Cardiac septum (tissue), 1 donor: ENCODE measurements around the gene LDLRAD3. TPM values are rescaled to one million over a fixed set of nuclear protein-coding genes. Genes with fewer than 3 reads are reported as not detected.

Experiments
- DNase-seq: peaks from one replicate; pipeline ENCODE4 v3.0.0-alpha.2; 2020; ENCODE audit warnings: low spot score
- intact Hi-C: fragments of 100-400 bp; cut with DNase I; formaldehyde crosslinking; loops from one replicate; pipeline ENCODE4 v1.14.0; 2022
- total RNA-seq: library from RNA; stranded (reverse); fragmentation: NEBNext Ultra II Directional; extraction: Animal tissue kit (Norgen Biotek cat#: 25700); gene quantifications from one replicate; pipeline ENCODE4 v1.2.1, GENCODE V29; 2021
- donor health status: DM: no; HTN: no; CAD: no.

LDLRAD3 gene
- total RNA-seq, 1 donor from 2014 or later, result 4.4 TPM

DNA sequence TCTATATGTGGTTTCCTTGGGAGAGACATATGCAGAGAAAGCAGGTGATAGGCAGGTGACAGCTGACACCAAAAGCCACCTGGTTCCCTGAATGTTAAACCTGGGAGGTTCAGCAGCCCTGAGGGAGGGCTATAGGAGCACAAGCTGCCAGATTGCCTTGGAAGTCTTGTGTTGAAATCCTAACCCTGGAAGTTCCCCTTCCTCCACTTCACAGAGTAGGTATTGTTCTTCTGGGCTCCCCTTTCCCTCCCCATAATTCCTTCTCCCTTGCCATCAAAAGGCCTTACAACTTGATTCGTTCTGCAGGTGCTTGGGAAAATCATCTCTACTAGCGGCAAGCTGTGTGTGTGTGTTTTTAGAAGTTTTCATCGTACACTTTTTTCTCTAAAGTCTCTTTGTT lies 5.4 kb downstream of the LDLRAD3 start:
- no peak for DNase-seq
- intact Hi-C loops, result loop anchor here (10.0 kb wide), 1 partner anchor 334 kb away; the partner anchor contains the start of gene FJX1

DNA sequence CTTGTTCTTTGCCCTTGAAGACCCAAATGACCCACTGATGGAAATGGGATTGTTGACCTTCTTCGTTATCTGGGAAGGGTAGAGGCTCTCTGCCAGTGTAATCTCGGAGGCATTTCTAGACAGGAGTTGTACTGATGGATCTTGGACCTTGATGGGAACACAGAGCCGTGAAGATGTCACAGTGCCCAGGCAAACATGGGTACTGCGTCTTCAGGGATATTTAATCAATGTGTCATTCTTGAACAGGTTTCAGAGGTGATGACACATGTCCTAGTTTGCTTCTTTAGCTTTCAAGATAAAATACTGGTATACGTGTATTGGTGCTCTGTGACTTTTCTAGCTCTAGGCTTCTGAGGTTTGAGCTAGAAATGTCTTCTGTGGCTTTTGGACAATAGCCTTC lies 6.2 kb downstream of the LDLRAD3 start:
- intact Hi-C loops, result no loop called here
- DNase-seq, result no peak

DNA sequence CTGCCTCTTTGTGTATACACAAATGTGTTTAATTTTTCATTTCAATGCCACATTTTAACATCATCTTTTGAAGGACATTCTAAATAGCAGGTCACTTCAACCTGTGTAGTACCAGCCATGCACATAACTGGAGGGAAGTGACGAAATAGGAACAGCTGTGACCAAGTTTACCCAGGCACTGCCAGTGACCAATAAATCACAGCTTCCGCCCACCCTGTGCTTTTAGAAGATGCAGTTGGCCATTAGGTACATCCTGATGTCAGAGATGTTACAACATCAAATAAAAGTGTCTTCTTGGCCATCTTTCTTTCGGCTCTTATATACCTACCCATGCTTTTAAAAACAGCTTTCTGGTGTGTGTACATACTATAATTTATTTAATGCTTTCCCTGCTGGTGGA lies 7.8 kb downstream of the LDLRAD3 start:
- DNase-seq, result no peak
- intact Hi-C loops, result no loop called here

DNA sequence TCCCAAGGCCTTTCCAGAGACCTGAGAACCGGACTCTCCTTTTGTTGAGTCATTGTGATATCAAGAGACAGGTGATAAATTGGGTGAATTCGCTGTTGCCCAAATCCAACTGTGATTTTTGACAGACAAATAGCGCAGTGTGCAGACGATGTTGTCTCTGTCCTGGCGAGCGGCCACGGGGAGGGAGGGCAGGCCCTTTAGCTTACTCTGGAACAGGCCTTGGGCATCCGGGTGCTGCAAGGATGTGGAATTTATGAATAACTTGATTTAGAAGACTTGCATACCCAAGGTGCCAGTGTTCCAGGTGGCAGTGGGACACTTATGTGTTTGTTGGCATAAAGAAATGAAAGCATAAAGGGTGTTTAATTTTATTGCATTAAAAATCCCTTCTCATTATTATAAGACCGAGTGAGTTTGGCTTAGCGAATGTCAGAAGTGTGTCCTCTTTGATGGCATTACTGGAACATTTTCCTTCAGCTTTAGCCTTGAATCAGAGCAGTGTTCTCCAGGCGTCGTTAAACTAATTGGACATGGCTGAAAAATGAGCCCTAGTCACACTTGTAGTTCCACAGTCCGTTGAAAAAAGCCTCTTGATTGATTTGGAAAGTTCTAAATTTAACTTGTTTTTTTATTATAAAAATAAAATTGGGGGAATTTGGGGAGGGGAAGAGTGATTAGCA lies 9.4 kb downstream of the LDLRAD3 start:
- intact Hi-C loops, result no loop called here
- DNase-seq, result no peak

DNA sequence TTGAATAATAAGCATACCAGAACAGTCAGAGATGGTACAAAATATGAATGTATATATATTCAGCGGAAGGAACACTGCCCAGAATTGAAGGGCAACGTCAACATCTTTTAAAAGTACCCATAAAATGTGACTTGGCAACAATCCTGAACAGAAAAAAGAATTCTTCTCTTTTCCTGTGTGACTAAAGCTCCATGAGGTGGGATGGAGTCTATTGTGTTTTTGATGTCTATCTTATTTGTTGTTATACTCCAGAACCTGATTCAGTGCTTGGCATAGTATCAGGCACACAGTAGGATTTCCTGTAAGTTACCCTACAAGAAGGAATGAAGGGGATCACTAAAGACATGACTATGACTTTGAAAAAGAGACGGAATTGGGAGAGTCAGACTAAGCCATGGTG lies 10.3 kb downstream of the LDLRAD3 start:
- no peak for DNase-seq
- intact Hi-C loops, result no loop called here

DNA sequence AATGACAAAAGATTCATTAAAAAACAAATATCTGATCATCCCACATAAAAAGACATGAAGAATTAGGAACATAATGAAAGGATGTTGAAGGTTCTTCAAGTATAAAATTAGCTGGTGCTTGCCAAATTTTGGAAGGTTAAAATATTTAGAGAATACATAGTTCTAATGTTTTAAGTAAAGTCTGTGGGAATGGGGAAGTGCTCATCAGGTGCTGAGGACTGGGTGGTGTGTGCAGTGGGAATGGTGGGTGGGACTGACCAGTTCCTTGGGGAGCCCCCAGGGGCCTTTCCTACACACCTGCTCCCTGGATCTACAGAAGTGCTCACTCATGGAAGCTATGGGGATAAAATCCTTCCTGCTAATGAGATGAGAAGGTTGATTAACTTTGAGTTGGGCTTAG lies 11.8 kb downstream of the LDLRAD3 start:
- intact Hi-C loops, result no loop called here
- no peak for DNase-seq

DNA sequence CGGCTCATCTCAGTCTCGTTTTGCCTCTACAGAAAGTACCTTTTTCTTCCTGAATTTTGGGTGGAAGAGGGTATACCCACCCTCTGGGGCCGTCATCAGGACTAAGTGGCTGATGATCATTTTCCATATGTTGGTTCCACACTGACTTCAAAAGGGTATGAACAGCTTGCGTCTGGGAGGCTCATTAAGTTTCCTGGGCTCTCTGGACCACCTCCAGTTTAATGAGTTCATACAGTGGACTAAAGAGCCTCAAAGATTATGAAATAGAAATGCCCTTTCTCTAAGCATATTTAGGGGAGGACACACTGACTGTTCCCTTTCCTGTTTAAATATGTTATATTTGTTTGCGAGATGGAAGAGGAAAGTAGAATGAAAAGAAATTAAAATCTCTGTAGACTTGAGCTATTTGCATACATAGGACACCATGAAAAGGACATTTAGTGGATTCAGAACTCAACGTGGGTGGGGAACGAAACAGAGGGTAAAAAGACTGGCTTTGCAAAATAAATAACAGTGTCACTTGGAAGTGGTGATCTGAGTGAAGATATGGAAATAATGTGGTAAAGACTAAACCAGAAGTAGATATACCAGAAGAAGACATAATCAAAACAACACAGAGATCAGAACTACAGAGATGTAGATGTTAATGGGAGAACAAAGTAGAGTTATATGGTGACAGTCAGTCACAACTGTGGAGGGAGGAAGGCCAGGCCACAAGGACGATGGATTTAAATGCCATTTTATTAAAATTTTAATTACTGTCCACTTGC lies 18.7 kb downstream of the LDLRAD3 start:
- intact Hi-C loops, result no loop called here
- DNase-seq, result no peak

DNA sequence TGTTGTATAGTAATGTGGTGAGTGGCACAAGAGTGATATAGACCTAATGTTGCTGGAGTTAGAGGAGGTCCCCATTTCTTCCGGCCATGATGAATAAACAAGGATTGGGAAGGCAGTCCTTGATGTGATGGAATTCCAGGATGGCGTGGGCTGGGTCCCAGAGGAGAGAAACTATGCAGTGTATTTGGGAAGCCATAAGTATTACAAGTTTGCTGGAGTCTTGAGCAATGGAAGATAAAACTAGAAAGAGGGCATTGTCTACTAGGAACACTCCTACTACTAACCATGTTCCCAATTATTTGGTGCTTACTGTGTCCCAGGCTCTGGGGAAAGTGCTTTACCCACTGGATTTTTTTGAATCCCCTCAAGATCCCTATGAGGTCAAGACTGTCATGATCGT lies 20.0 kb downstream of the LDLRAD3 start:
- intact Hi-C loops, result no loop called here

DNA sequence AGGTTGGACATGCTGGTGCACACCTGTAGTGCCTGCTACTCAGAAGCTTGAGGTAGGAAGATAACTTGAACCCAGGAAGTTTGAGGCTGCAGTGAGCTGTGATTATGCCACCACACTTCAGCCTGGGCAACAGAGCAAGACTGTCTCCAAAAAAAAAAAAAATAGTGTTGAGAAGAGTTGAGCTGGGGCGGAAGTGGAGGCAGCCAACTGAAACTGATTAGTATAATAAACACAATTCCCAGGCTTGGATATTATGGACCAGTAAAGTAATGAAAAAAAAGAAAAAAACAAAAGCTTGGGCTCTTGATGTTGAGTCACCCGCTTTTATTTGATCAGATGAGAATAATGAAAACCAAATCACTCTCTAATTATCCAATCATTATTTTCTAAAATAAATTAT lies 21.0 kb downstream of the LDLRAD3 start:
- intact Hi-C loops, result loop anchor here (5.0 kb wide), 1 partner anchor 47 kb away; no protein-coding TSS in a partner anchor
- DNase-seq, result no peak

More for the DNA sequence above, 20.0 kb downstream of the LDLRAD3 start:
- no peak for DNase-seq

DNA sequence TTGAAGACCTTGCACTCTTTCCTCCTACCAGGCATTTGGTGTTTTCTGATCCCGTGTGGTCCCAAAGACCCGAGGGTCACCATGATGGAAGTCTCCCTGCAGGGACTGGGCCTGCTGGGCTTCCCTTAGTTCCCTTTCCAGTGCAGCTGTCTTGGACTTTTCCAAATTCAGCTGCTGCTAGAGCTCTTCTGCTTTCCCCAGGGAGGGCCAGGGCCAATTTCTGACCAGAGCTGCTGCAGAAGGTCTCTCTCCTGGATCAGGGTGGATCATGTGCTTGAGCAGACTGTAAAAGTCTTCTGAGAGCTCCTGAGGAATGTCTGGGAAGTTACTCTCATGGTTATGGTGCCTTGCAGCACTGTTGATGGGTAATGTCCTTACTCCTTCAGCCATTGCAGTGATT lies 23.2 kb downstream of the LDLRAD3 start:
- intact Hi-C loops, result loop anchor here (5.0 kb wide), 1 partner anchor 45 kb away; no protein-coding TSS in a partner anchor
- DNase-seq, result no peak

DNA sequence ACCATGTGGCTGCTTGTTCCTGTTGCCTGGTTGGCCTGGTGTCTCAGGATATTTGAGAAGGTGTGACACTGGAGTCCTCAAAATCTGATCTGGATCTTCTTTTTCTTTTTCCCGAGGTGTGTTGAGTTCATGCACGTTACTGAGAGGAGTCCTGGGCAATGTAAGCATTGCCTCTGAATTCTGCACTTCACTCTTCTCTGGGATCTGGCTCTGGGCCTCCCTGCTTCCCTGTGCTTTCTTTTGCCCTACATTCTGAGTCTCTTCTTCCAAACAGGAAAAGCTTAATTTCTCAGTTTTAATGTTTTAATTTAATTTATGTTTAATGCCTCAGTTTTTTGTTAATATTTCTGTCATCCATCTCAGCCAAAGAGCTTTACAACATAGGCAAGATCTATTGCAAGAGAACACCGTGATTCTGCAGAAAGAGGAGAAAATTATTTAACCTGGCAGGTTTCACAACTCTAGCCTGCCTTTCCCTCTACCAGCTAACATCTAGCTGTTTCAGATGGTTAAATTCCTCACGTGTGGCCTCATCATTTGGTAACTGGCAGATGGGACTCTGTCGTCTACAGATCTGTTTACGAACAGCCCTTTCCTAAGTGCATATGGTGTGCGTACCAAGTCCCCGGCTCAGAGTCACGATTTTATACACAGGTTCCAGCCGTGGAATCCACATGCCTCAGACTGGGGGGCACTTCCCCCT lies 24.7 kb downstream of the LDLRAD3 start:
- no peak for DNase-seq
- intact Hi-C loops, result loop anchor here (5.0 kb wide), 1 partner anchor 44 kb away; no protein-coding TSS in a partner anchor

DNA sequence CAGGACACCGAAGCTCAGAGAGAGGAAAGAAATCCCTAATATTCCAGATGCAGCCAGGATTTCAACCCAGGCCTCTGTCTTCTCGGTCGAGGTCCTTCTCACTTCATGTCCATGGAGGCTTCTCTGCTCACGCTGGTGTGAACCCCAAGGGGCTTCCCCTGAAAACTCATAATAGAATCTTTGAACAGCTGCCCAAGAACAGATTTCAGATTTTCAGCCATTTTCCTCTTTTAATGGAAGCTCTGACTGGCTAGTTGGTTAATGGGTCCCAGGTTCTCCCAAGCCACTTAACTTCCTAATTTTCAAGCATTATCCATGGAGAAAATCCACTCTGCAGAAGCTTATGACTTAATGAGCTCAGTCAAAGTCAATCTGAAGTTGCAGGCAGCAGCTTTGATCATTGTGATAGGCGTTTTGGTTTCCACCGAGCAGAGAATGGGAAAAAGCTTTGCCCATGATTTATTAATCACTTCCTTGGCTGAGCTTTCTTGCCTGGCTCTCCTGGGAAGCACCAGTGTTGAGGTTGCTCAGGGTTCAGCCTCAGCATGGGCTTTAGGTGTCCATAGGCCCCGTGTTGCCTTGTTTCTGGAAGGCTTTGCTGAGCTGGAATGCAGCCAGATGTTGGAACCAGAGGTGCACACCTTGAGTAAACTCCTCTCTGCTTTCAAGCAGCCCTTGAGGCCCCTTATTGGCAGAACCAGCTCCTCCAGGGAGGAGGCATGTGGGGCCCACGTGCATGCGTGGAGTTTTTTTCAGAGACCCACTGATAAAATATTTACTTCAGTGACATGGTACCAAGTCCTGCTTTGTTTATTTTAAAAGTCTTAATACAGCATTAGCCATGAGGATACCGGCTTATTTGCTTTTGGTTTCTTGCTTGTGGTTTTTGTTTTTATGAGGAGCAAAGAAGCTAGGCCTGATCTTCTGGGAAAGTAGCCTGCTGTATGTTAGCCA lies 25.5 kb downstream of the LDLRAD3 start:
- DNase-seq, result no peak
- intact Hi-C loops, result loop anchor here (5.0 kb wide), 1 partner anchor 43 kb away; no protein-coding TSS in a partner anchor

DNA sequence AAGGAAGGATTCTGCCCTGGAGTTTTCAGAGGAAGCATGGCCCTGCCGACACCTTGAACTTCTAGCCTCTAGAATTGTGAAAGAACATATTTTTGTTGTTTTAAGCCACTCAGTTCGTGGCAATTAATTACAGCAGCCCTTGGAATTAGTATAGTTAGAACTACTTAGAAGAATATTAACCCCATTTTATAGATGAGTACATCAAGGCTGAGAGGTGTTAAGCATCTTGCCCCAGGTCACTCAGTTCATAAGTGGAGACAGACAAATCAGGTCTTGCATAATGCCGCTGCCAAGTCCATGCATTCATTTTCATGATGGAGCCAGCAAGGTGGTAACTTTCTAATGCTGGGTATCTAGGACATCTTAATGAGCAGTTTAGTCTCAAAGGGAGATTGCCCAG lies 26.6 kb downstream of the LDLRAD3 start:
- intact Hi-C loops, result no loop called here
- no peak for DNase-seq

DNA sequence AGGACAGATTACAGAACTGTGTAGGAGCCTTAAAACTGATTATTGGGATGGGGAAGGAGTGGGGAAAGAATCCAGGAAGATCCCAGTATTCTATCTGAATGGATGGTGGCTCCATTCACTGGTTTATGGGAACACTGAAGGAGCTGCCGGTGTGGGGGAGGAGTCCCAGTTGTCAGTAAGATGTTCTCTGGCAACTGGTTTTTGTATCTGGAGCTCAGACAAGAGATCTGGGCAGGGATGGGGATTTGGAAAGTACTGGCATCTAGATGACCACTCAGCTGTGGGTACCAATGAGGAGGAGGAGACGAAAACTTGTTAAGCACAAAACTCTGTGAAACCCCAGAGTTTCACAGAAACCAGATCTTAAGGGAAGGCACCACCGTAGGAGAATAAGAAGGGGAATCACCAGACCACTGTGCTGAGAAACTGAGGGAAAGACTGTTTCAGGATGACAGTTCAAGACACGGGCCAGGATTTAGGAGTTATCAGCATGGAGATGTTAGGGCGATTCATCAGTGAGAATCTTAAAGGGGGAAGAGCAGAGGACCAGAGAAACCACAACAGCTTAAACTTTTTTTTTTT lies 28.1 kb downstream of the LDLRAD3 start:
- no peak for DNase-seq
- intact Hi-C loops, result no loop called here

DNA sequence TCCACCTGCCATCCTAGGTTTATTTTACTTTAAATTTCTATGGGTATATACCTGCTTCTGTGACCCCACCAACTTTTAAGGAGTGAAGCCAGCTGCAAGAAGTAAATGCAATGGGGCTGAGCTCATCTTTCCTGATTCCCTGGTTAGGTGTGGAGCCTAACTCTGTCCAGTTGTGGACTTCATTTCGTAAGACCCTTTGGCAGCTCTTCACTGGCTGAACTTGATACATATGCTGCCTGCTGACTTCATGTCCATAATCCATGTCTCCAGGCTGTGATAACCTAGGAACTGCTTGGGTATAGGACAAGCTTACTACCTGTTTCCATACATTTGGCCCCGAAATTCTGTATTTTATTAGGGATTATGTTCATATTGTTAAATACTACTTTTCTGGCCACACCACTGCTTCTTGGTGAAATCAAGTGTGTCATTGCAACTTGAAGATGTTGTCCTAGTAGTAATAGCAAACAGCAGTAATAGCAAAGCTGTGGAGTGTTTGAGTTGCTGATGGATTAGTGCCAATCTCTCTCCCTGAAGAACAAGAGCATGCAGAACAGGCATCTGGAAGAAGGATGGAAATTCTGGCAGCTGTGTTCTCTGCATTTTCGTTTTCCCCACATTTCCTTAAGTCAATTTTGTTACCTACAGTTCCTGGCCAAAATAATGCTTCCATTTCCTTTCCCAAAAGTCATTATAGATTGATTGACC lies 31.2 kb downstream of the LDLRAD3 start:
- intact Hi-C loops, result no loop called here
- DNase-seq, result no peak

DNA sequence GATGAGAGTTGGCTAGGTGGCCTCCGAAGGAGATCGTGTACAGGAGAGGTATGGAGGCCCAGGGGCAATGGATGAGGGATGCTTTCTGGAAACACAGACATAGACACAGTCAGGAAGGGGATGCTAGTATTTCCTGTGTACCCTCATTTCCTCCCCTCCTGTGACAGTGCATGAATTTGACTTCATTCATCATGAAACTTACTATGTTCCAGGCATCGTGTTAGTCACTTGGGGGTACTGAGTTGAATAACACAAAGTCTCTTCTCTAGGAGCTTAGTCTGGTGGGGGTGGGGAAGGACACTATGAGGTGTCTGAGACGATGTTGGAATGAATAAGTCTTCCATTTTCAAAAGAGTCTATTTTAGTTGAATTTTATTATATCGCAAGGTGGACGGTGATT lies 32.6 kb downstream of the LDLRAD3 start:
- intact Hi-C loops, result no loop called here
- DNase-seq, result no peak

DNA sequence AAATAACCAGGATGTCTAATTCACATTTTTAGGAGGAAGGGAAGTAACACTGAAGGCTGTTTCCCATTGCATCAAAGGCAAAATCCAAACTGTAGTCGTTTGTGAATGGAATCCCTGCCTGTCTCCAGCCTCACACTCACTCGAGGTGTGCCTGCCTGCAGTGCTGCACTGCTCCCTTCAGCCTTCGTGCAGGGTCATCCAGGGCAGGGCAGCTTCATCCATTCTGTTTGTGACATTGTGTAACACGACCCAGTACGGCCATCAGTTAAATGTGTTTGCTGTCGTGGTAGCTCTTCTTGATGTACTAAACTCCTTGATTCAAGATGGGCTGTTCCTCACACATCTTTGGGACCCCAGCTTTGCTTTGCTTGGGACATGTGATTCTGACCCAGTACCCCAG lies 34.3 kb downstream of the LDLRAD3 start:
- no peak for DNase-seq

DNA sequence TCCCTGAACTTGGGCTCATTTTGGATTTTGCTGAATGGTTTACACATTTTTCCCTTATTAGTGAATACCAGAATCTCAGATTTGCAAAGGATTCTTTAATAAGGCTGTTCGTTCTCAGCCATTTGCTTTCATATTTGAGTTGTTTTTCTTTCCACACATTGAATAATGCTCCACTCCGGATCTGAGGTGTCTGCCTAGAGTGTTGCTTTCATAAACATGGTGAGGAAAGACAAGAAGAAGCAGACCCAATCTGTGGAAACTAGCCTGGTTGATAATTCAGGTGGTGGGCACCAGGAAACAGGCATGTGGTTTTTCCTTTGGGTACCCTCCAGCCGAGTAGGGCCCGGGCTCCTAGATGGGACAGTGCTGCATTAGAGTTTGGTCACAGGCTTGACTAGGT lies 35.0 kb downstream of the LDLRAD3 start:
- intact Hi-C loops, result no loop called here
- no peak for DNase-seq

More for the DNA sequence above, 34.3 kb downstream of the LDLRAD3 start:
- intact Hi-C loops, result no loop called here
